ENCODE measurements around the gene BCKDK. TPM values are rescaled to one million over a fixed set of nuclear protein-coding genes. Genes with fewer than 3 reads are reported as not detected.
A peak's percentile ranks its signal among the peaks of the same experiment; 100 is the strongest.

Gene BCKDK
- total and polyA plus RNA-seq, 2 of the 13 experiments (the other 11 are each of a cell fraction or from before 2014, with no cell fraction given) = 24.9 to 42.6 TPM

- no peak for TF ChIP-seq ZNF407 (CRISPR knock-in tag; IDR thresholded peaks at IDR 0.05; ENCODE audit: not compliant biosample characterization)
- TF ChIP-seq ZNF580 (CRISPR knock-in tag; IDR thresholded peaks at IDR 0.05; ENCODE audit: borderline replicate concordance, low read depth) = no peak
- TF ChIP-seq ATF4 (CRISPR knock-in tag; IDR thresholded peaks at IDR 0.05) = no peak
- TF ChIP-seq ZNF704 (CRISPR knock-in tag; IDR thresholded peaks at IDR 0.05; ENCODE audit: borderline replicate concordance) = no peak
- no peak for TF ChIP-seq PCBP2 (optimal IDR thresholded peaks at IDR 0.05; ENCODE audit: low read depth, low read length, poor library complexity, severe bottlenecking)
- TF ChIP-seq ZNF251 (CRISPR knock-in tag; IDR thresholded peaks at IDR 0.05) = no peak
- 0 out of 2 replicates have a peak, but pooled peaks have one; percentile 9 for TF ChIP-seq ZNF530 (CRISPR knock-in tag; IDR thresholded peaks at IDR 0.05; ENCODE audit: low read depth)
- 0 out of 2 replicates have a peak, but pooled peaks have one; percentile 16 for TF ChIP-seq ZBTB39 (CRISPR knock-in tag; IDR thresholded peaks at IDR 0.05)
- TF ChIP-seq NRL (CRISPR knock-in tag; IDR thresholded peaks at IDR 0.05; ENCODE audit: borderline replicate concordance) = no peak
- no peak for TF ChIP-seq GLMP (CRISPR knock-in tag; IDR thresholded peaks at IDR 0.05; ENCODE audit: borderline replicate concordance)
- TF ChIP-seq TMF1 (CRISPR knock-in tag; IDR thresholded peaks at IDR 0.05; ENCODE audit: low read depth) = no peak
- no peak for TF ChIP-seq ZC3H4 (CRISPR knock-in tag; IDR thresholded peaks at IDR 0.05; ENCODE audit: borderline replicate concordance)
- TF ChIP-seq ZNF451 (CRISPR knock-in tag; IDR thresholded peaks at IDR 0.05) = no peak
Observed at GRCh38 chr16:31108794-31109558, 790 bp downstream of the BCKDK start (continued).
